NCI-H2171 (cell line): ENCODE measurements around the gene NUDT17.
A peak's percentile ranks its signal among the peaks of the same experiment; 100 is the strongest.

Experiments
- DNase-seq: peaks from one replicate; lab custom pipeline; 2025; lab: John Stamatoyannopoulos, UW

NUDT17 gene

DNA sequence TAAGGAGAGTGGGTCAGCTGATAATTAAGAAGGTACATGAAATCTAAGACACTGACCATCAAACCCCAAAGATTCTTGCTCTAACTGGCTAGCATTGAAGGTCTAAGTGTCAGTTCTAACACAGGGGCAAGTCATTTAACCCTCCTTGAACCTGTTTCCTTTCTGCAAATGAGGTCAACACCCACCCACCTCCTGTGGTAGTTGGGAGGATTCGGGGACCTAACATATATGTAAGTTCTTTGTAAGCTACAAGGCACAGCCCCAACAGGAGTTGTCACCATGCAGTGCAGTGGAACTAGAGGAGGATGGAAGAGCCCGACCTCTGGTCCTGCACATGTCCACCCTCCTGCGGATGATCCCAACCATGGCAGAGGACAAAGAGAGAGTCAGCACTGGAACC, 2.4 kb downstream of the NUDT17 start:
- DNase-seq = no peak

DNA sequence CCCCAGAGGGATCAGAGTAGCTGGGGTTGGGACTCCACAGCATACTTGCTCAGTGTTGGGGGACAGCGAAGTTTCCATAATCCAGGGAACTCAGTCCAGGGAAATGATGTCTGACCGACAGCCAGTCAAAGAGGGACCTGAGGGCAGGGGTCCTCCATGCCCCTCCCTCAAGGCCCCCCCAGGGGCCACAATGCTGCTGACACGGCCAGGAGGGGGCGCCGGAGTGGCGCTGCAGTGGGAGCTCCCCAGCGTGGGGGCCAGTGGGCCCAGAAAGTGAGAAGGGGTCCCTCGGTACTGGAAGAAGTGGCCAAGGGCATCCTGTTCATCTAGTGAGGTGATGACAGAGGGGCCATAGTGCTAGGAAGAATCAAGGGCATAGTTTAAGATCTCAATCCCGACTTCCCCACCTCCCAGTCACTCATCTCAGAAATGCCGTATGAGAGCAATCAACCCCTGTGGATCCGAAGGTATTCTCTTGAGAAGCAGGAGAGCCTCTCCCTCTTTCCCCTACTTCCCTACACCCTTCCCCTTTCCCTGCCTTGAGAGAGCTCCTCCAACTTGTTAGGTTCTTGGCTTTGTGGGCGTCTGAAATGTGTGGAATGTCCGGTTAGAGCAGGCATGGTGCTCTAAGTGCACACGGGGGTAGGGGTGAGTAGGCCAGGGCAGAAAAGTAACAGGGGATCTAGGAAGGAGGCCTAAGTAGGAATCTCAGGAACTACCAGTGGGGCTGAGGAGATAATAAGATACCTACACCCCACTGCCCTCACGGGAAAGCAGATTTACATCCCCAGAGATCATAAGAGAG, 4.1 kb downstream of the NUDT17 start:
- no peak for DNase-seq

DNA sequence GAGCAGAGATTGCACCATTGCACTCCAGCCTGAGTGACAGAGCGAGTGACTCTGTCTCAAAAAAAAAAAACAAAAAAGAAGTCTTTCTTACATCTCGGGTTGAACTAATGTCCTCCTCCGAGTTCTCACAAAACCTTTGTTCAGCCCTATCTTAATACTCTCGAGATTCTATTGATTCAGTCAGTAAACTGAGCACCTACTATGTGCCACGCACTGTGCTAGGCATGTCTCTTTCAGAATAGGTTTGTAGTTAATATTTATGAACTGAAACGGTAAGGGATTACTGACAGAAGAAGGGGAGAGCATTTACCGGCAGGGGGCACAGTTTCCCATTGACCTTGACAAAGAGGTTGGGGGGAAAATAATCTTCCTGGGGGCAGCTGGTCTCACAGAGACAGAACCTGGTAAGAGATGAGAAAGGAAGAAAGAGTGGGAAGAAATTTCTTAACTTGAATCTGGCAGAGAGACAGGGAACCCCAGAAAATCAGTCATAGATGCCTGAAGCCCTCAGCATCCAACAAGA, 10.1 kb downstream of the NUDT17 start:
- no peak for DNase-seq

DNA sequence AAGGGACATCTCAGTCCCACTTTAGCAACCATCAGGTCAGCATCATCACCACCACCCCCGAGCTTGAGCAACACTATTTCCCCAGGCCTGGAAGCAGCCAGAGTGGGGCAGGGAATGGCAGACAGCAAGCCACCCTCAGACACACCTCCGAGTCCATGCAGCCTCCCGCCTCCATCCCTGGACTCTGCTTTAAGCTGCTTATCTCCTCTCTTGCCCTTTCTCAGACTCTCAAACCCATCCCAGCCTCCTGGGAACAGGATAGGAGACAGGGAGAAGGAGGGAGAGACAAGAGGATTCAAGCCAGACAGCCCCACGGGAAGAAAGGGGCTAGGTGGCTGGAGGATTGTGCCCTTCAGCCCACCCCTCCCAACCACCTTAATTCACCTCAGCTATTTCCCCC, 11.7 kb downstream of the NUDT17 start:
- no peak for DNase-seq

DNA sequence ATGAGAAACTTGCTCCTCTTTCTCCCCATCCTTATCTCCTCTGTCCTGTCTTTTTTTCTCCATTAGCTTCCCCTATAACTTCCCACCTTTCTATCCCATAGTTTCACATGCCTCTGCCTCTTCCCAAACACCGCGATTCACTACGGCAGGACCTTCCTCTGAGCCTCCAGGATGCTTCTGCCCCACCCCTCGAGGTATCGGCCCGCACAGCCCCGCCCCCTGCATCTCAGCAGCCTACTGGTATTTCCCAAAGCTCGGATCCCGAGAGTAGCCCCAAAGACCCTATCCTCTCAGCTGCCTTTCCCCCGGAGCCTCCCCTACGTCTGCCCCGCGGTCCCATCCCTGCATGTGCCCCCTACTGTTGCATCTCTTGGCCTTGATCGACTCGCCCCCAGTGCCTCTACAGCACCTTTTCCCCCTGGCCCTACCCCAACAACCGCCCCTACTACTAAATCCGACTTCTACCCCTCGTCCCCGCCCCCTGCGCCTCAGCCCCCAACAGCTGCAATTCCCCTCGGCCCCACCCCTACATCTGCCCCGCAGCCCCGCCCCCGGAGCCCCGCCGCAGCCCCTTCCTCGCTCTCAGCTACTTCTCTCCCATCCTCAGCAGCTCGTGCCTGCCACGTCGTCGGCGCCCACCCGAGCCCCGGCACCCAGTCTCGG, 12.9 kb downstream of the NUDT17 start:
- DNase-seq = peak; percentile 74

DNA sequence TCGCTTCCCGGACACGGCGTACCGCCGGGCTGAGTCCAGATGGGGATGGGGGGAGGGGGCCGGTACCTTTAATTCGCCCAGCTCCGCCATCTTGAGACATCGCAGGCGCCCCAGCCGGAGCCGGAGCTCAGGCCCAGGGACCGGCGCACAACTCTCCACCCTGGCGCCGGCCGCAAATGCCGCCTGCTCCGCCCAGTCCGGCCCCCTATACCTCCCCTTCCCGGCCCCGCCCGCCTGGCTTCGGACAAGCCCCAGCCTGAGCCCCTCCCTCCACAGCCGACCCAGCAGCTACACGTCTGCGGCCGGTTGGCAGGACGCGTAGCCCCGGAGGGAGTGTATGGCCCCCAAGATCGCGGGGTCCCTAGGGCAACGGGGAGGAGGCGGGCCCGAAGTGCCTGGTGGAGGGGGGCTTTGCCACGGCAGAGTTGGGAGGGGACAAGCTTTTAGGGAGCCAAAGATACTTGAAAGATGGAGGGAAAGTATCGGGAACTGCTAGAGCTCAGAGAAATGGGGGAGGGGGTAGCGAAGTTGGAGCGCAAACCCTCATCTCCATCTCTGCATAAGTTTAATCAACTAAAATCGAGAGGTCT, 13.6 kb downstream of the NUDT17 start, which contains the start of gene PIAS3:
PIAS3 (minus strand) TSS at position 181 of the 590 bp plus-strand sequence; CDS start at position 90, 91 bp downstream.
- DNase-seq = peak; percentile 85

DNA sequence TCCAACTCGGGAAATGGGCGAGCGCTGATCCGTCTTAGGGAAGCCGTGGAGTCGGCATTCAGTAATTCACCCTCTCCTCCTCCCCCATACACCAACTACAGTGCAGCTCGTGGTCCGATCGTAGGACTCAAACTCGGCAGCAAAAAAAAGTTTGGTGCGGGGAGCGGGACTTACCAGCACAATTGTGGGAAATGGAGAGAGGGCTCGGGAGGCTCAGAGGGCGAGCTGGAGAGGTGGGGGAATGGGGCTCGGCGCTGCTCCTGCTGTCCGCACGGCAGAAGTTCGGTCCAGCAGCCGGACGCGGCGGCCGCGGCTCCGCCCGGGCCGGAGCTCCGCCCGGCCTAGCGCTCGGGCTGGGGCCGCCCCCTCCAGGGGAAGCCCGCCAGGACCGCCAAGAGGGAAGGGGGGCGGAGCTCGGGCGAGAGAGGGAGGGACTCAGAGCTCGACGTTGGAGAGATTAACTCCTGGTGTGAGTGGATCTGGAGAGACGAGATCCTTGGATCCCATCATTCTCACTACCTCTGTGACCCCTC, 14.1 kb downstream of the NUDT17 start:
- peak; percentile 60 for DNase-seq

DNA sequence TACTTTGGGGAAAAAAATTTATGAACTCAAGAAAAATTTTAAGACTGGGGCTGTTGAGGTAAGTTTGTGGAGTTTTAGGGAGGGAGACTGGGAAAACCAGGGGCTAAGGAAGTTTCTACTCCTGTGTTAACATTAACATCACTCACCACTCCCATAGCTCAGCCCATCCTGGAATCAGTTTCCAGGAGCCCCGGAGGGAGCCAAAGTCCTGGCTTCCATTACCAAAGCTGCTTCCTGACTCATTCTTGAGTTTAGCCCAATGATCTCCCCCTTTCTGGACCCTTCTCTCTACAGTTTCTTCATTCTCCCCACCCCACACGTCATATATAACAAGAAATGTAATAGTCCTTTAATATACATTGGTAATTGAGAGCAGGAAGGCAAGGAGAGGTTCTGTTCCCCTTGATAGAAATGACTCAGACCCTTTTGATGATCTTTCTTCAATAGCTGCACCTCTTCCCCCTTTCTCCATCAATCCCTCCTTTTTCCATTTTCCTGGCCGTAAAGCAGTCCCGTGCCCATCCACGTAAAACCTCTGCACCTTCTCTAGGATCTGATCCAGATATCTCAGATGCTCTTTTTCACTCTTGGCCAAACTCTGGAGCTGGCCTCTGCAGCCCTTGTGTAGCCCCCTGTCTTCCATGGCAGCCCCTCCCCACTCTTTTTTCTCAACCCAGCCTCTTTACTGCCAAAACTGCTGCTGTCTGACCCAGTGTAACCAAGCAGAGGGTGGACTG, 18.0 kb downstream of the NUDT17 start:
- DNase-seq = no peak

DNA sequence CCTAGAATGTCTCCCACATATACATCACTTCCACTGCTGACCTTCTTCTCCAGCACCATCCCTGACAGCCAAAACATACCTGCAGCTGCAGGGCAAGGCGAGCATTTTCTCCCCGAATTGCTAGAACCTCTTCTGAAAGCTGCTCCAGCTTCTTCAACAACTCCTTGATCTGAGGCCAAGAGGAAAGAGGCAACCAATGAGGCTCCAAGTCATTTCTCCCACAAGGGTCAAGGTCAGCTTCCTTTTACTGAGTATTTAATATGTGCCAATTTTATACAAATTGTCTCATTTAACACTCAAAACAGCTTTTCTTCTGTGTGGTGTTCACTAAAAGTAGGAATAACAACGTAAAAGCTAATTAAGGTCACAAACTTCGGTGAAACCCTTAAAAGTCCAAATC, 22.8 kb downstream of the NUDT17 start:
- no peak for DNase-seq

DNA sequence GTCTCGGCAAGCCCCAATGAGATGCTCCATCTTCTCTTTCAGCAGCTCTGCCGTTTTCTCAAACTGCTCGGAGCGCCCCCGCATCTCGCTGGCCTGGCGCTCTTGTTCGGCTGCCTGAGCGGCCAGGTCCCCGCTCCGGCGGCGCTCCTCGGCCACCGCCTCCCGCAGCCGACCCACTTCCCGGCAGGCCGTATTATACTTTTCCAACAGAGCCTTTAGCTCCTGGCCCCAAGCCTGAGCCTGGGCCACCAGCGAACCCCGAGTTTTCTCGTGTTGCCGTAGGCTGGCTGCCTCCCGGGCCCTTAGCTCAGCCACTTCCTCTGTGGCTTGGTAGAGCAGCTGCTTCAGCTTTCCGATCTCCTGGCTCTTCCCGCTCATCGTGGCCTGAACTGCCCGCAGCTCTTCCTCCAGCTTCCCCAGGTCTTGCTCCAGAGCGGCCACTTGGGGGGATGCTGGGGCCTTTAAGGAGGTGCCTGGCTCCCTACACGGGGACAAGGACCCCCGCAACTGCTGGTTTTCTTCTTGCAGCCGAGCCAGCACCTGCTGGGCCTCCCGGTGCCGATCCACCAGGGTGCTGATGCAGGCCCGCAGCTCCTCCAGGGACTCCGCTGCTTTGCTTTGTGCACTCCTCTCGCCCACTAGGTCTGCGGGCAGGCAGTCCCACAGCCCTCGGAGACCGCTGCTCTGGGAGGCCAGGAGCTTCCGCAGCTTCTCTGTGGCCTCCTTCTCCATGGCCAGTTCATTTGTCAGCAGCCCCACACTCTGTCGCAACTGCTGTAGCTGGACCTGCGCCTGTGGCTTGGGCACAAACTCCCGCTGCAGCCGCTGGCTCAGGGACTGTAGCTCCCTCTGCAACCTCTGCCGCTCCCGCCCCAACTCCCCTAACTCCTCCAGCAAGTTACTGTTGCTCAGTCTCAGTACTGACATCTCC, 26.8 kb downstream of the NUDT17 start:
- no peak for DNase-seq

DNA sequence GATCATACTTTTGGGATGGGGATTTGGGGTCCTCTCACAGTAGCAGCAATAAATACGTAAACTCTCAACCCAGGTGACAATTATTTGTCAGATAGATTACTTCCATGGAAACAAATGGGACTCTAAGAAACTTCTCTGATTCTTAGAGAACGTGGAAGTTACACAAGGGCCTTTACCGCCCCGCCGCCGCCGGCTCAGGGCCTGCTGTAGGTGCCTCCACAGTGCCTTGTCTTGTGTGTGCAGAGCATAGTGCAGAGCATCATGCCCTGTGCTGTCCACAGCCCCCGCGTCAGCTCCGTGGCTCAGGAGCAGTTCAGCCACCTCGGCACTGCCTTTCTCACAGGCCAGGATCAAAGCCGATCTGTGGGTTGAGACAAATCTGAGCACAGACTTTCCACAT, 29.2 kb downstream of the NUDT17 start:
- no peak for DNase-seq

DNA sequence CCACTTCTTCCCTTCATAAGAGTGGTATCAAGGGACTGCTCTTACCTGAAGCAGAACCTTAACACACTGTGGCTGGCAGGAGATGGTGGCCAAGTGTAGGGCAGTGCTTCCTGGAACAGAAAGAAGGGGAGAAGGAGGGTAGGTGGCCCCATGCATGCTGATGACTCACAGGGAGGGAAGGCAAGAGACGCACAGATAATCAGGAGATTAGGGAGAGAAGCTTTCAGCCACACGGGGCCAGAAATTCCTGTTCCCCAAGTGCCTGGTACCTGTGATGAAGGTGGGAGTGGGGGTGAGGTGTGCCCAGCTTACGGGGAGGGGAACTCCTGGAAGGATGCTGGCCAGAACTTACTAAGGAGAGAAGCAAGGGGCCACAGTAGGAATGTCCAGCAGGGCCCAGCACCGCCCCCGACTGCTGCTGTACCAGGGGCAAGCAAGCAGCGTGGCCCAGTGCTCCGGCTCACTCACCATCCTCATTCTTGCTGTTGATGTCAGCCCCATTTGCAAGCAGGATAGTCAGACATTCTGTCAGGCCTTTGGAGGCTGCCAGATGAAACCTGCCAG, 32.6 kb downstream of the NUDT17 start:
- DNase-seq = no peak

DNA sequence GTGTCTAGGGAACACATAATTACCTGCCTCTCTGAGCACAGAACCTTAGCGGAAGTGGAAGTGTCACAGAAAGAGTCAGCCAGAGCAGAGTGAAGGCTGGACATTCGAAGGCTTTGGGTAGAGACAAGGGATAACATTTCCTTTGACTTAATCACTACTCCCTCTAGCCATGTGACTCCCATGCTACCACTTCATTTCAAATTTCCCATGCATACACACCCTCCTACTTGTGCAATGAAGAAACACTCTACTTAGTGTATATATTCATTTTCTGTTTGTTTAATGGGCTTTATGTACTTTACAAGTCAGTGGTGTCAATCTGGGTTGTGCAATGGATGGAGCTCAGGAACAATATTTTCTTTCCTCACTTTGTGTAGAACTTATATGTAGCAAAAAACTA, 33.3 kb downstream of the NUDT17 start:
- no peak for DNase-seq

DNA sequence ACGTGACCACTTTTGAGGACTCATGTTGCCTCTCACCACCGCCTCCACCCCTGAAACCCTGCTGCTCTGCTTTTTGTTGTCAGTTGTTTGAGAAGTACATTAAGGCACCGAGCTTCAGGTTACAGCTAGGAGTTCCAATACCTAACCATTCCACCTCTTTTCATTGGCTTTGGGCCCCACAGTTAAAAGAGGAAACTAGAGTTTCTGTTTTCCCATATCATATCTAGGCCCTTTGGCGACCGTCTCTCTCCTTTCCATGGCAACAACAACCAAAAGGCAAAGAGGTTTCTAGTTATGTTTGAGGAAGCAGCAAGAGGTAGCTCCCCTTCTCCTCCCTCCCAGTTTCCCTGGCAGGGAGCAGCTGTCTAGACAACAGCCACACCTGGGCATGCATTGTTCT, 34.3 kb downstream of the NUDT17 start:
- DNase-seq = peak; percentile 33

DNA sequence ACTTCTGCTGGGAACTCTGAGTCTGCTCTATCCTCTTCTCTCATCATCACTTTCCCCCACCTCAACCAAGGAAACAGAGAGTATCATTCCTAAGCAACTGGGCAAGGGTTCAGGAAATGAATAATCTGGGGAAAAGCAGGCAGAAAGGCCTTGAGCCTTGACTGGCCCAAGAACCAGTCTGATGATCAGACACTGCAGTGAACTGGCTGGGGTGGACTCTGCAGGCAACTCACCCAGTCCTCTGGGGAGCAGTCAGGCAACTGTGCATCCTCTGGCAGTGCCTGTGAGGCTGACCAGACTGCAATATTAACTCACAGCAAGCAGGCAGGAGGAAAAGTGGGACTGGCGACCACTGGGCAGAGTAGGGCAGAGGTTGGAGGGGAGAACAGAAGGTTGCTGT, 39.2 kb downstream of the NUDT17 start:
- DNase-seq = no peak

DNA sequence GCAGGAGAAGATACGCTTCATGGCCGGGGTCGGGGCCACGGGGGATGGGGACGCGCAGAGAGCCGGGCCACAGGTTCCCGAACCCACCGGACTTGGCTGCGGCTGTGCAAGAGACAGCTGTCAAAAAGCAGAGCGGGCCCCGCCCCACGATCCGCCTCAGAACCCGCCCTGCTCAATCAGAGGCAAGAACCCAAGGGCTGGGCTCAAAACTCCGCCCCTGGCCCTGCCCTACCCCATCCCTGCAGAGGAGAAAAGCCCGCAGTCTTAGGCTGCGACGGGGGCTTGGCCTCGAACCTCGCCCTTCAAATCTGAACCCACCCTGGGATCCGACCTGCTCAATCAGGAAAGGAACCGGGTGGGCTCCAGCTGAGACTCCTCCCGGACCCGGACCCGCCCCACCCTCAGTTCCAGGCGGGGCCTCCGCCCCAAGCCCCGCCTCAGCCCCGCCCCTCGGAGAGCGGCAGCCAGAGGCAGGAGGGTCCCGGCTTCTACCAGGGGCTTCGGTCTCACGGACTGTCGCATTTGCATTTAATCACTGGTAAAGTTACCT, 40.4 kb downstream of the NUDT17 start, which contains the start of gene ANKRD35:
ANKRD35 (minus strand) TSS at position 129 of the 550 bp plus-strand sequence; CDS start at position 21, 108 bp downstream.
- peak; percentile 71 for DNase-seq

DNA sequence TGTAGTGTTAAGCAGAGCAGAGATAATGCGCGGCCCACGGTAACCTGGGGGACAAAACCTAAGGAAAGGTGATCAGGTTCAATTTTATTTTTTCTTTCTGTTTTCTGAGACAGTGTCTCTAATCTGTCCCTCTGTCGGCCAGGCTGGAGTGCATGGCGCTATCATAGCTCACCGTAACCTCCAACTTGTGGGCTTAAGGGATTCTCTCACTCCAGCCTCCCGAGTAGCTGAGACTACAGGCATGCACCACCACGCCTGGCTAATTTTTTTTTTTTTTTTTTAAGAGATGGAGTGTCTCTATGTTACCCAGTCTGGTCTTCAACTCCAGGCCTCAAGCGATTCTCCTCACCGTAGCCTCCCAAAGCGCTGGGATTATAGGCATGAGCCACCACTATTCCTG, 41.0 kb downstream of the NUDT17 start:
- no peak for DNase-seq

DNA sequence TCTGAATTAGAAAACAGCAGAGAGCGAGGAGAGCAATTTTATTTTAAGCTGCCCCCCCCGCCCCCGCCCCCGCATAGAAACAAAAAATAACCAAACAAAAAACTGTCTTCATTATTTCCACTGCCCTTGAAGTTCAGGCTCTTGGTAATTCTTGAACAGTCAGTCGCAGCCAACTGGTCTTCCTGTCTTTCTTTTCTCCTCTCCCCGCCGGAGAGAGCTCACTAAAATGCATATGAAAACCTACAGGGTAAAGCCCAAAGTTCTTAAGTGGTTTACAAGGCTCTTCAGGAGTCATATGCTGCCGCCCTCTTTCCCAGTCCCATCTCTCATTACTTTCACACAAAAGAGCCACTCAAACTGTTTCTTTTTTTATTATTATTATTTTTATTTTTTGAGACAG, 41.4 kb downstream of the NUDT17 start:
- DNase-seq = no peak

DNA sequence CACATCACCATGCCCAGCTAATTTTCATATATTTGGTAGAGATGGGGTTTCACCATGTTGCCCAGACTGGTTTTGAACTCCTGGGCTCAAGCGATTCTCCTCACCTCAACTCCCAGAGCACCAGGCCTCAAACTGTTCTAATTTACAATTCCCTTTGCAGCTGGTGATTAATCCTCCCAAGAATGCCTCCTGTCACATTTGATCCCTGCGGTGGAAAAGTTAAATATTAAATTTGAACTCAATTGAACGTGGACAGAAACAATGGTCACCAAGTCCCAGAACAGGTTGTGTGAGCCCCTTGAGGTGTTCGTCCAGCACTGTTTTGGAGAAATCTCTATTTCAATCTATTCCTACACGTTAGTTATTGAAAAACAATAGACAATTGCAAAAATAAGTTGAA, 42.2 kb downstream of the NUDT17 start:
- no peak for DNase-seq

DNA sequence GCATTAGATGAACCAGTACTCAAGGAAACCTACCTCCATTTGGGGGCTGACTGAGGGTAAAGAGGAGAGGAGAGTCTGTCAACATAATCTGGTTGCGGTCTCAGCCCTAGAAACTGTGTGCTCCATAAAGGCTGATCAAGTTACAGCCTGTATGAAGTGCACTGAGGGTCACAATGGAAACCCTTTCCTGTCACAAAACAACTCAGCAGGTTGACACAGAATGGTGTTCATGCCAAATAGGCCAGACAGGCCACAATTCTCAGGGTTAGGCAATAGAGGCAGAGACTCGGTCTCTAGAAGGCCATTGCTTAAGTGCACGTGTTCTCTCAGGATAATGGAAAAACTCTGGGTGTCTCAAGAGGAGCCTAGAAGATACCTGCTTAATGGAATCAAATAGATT, 44.3 kb downstream of the NUDT17 start:
- DNase-seq = no peak
